Stomach (tissue), 4 donors: ENCODE measurements around the gene THAP7.

ENCODE experiments used
- CTCF ChIP-seq, 7 experiments: fragments of 450-650 bp in 4 of 7; fragments of 200-600 bp in 3 of 7; sonication (generic) in 3 of 7; IDR thresholded peaks; one replicate each; pipeline ENCODE4 v1.5.1; 2016 to 2019; ENCODE audit warnings: antibody characterized with exemption in 7 of 7, control low read depth in 2 of 7, mild to moderate bottlenecking in 1 of 7
- POLR2A ChIP-seq, 4 donors: fragments of 450-650 bp; IDR thresholded peaks; one replicate each; pipeline ENCODE4 v1.6.1; 2016; ENCODE audit warnings: antibody characterized with exemption in 4 of 4, control low read depth in 2 of 4, mild to moderate bottlenecking in 1 of 4, moderate library complexity in 1 of 4
- POLR2AphosphoS5 ChIP-seq, 3 donors: sonication (generic); formaldehyde crosslinking; IDR thresholded peaks; one replicate each; pipeline ENCODE4 v1.6.1; 2016; ENCODE audit warnings: antibody characterized with exemption in 3 of 3

- TF ChIP-seq CTCF (IDR thresholded peaks at IDR 0.05), result no peak
- no peak for TF ChIP-seq POLR2A (IDR thresholded peaks at IDR 0.05)
- no peak for TF ChIP-seq POLR2AphosphoS5 (IDR thresholded peaks at IDR 0.05)
Measured at GRCh38 chr22:20962491-20962945, 39.4 kb downstream of the THAP7 start.
